Central memory CD4-positive, alpha-beta T cell (primary cell): ENCODE data around the gene PITPNC1.

Source experiments
- DNase-seq: peaks from one replicate; pipeline ENCODE4 v3.0.0; 2022

PITPNC1 gene

DNA sequence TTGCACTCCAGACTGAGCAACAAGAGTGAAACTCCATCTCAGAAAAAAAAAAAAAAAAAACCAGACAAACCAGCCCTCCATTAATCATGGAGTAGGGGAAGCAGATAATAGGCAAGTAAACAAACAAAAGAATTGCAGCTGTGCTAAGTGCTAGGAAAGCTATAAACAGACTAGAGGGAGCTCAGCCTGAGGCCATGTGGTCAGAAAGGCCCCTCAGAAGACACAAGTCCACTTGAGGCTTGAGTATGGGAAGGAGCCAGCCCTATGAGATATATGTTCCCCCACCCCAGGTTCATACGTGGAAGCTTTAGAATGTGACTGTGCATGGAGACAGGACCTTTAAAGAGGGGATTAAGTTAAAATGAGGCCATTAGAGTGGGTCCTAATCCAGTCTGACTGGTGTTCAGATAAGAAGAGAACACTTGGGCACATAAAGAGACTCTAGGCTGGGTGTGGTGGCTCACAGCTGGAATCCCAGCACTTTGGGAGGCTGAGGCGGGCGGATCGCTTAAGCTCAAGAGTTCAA, 208.1 kb downstream of the PITPNC1 start:
- no peak for DNase-seq

DNA sequence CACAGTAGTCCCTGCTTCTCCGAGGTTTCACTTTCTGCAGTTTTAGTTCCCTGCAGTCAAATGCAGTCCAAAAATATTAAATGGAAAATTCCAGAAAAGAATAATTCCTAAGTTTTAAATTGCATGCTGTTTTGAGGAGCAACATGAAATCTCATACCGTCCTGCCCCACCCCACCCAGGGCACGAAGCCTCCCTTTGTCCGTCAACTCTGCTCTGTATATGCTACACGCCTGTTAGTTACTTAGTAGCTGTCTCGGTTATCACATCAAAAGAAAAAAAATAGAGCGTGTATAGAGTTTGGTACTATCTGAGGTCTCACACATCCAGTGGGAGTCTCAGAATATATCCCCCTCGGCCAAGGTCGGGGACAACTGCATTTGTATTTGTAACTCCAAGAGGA, 211.2 kb downstream of the PITPNC1 start:
- DNase-seq: no peak

DNA sequence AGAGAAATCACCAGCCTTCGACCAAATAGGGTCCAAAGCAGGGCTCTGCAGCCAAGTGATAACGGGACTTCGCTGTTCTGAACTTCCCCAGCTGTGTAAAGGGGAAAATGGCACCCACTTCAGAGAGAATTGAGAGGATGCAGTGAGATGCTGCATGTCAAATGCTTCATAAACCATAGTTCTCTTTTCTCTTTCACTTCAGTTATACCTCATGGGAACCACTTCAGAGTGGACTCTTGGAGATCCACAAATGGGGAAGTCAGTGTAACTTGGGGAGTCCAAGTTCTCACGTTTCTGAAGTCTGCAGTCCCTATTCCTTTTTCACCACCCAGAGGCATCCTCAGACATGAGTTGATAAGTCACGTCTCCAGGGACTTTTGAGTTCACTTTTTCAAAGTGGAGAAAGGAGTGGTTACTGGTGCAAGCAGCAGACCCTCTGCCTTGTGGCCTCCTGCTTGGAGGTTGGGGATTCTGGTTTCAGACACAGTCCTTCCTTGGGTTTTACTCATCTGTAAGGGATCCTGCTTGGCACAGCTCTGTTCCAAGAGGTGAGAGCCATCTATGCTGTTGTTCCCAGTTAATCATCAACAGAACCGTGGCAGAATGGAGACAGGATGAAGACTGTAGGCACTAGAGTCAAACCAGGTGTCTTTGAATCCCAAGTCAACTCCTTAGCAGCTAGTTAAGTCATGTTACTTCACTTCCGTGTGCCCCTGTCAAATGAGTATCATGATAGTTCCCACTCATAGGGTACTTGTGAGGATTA, 217.2 kb downstream of the PITPNC1 start:
- DNase-seq: no peak

- DNase-seq: no peak
Observed at GRCh38 chr17:67600408-67600807, 223.3 kb downstream of the PITPNC1 start.

DNA sequence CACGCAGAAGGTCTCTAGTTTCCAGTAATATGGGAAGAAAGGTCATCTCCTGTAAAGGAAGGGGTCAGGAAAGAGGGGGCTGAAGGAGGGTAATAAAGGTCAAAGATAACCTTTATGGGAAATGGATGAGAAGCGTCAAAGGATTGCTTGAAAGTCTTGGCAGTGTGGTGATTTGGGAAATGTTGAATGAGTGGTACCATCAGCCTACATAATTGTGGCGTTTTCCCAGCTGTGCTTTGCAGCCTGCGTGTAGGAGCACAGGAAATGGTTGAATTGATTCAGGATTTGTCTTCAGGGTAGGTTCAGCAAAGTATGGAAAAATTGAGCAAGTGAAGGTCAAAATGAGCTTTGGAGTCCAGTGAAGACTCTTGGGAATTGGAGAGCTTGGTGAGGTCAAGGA, 224.8 kb downstream of the PITPNC1 start:
- no peak for DNase-seq

GRCh38 chr17:67602444-67602843, 225.4 kb downstream of the PITPNC1 start:
- no peak for DNase-seq

- DNase-seq: peak; percentile 33
Observed at GRCh38 chr17:67602974-67603373, 225.9 kb downstream of the PITPNC1 start.

DNA sequence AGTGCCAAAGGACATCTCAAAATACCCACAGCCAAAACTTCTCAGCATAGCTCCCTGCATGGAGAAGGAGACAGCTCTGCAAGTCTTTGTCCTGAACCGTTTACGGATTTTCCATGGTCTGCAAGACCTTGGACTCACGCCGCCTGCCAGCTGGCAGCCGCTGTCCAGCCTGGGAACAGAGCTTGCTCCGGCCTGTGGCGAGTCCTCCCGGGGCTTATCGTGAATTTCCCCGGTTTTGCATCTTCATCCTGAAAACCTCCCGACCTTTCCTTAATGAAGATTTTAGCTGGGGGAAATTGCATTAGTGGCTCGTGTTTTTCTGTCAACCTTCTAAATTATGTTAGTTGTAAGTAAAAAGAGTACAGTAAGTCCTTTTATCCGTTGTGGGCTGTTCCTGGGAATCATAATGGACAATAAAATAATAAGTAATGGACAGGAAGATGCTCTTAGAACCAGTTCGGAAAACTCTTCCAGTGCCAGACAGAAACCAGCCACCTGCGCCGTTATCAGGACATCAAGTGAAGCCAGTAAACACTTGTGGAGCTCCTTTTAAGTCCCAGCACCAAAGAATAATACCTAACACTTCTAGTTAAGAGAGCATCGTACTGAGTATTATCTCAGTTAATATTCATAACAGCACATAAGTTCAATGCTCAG, 228.3 kb downstream of the PITPNC1 start:
- no peak for DNase-seq

- DNase-seq: no peak
Observed at GRCh38 chr17:67606471-67606870, 229.4 kb downstream of the PITPNC1 start.

DNA sequence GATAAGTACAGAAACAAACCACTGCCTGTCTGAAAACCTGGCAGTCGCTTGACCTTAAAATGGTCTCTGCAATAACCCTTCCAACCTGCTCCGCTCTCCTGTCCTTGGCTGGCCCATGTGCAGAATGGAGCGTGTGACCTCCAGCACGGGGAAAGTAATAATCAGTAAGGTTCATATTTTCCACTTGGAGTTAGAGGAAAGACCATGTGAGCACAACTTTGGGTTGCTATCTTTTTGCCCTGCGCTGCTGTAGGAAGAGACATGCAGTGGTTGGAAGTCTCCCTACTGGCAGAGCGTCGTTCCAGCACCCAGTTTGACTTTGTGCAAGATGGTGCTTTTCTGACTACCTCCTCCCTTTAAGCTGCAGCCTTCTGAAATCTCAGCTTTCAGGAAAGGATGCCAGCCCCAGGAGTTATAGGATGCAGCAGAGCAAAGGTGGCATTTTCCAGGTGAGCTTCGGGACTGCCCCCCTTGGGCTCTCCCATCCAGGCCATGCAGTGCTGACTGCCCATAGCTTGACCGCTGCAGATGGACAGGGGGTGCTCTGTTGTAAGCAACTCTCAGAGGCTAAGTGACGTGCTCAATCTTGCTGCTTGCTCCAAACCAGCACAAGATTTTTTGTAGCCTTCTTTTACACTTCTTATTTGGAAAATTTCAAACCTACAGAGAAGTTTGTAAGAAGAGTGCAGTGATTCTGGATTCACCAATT, 230.0 kb downstream of the PITPNC1 start:
- DNase-seq: no peak

DNA sequence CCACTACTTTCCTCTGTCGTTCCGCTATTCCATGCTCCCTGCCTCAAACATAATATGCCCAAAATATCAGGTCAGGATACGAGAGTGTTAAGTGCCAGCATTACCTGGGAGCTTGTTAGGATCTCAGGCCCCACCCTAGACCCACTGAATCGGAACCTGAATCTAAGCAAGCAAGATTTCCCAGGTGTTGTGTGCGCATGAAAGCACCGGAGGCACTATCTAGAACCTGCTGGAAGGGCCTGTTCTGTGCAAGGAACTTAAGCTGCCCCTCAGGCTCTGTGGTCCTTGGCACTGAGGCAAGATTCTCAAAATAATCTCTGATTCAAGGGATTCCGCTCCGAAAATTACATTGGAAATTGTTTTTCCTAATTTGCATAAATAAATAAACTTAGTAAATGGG, 233.0 kb downstream of the PITPNC1 start:
- no peak for DNase-seq

- DNase-seq: no peak
Observed at GRCh38 chr17:67613961-67614360, 236.9 kb downstream of the PITPNC1 start.

DNA sequence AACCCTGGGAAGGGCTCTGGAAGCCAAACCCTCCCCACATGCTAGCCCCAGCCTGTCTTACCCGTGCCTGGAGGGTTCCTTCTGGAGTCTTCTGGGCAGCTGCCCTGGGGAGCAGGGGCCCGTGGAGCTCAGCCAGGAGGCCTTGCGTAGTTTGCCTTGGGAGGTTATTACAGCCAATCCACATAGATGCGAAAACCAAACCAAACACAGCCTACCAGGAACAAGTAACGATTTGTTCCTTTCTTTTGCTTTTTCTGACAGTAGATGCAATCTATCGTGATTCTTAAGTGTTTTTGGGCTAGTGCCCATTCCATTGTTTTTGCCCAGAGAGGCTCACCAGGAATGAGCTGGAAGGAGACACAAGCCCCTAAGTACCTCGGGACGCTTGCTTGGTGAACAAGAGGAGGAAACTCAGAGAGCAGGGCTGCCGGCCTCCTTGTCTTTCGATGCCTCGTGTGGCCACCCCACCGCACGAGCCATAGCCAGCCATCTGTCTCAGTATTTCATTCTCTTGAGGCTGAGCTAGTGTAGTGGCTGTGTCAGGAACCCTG, 238.0 kb downstream of the PITPNC1 start:
- no peak for DNase-seq

DNA sequence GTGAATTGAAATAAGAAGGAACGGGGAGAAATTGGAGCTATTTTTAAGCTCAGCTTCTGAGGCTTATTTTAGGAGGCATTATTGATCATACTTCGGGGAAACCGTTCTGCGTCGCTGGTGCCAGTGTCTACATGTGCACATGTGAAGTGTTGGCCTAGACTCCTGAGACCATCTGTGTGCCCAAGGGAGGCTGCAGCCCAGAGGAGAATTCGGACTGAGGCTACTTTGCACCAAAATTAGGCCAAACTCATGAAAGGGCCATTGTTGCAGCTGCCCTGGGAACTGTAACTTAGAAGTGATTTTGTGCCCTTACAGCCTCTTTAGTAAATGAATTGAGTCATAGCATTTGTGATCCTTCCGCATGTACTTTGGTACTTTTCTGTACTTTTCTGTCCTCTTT, 238.7 kb downstream of the PITPNC1 start:
- no peak for DNase-seq

DNA sequence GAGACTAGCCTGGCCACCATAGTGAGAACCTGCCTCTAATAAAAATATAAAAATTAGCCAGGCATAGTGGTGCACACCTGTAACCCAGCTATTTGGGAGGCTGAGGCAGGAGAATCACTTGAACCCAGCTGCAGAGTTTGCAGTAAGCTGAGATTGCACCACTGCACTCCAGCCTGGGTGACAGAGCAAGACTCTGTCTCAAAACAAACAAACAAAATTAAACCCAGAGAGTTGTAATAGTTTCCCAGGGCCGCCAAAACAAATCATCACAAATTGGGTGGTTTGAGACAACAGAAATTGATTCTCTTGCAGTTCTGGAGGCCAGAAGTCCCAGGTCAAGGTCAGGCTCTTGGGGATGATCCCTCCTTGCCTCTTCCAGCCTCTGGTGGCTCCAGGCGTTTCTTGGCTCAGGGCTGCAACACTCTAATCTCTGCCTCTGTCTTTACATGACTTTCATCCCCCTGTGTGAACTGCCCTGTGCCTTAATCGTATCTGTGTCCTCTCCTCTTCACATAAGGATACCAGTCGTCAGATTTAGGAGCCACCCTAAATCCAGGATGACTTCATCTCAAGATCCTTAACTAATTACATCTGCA, 240.3 kb downstream of the PITPNC1 start:
- no peak for DNase-seq

DNA sequence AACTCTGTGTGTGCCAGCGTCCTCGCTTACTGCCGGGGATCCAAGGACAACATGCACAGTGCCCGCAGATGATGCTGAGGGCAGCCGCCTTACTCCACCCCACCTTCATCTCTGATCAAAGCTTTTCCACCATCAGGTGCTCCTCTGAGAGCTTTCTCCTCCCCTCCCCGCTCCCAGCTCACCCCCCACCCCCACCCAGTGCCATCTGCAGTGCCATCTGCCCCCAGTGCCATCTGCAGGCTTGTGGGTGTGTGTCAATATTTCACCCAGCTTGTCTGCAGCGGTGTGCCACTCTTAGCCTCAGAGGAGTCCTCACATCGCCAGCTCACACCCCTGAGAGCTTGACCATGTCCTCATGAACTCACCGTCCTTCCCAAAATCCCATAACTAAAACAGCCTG, 242.5 kb downstream of the PITPNC1 start:
- no peak for DNase-seq

DNA sequence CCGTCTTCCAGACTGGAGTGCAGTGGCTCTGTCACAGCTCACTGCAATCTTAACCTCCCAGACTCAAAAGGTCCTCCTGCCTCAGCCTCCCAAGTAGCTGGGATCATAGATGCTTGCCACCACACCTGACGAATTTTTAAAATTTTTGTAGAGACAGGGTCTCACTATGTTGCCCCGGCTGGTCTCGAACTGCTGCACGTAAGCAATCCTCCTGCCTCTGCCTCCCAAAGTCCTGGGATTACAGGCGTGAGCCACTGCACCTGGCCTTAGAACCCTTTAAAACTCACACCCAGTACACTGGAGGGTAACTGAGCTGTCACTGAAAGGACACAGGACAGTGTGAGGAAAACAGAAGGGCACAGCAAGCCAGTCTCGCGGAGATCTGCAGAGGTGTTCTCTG, 243.0 kb downstream of the PITPNC1 start:
- no peak for DNase-seq

DNA sequence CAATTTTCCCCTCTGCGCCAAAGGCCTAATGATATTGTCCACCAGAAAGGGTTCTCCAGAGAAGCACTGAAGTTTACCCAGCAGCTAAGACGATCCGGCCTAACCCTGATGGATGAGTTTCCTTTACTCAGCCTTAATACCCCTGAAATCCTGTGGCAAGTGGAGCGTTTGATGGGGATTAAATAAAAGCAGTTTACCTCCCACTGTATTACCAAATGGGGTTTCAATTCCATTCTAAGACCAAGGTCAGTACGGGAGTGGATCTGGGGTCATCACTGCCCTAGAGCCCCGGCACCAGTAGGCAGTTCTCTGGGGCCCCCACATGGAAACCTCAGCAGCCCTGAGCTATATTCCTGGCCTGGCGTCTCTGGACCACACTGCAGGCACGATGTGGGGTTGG, 243.6 kb downstream of the PITPNC1 start:
- DNase-seq: no peak

GRCh38 chr17:67623767-67624166, 246.7 kb downstream of the PITPNC1 start:
- DNase-seq: no peak

DNA sequence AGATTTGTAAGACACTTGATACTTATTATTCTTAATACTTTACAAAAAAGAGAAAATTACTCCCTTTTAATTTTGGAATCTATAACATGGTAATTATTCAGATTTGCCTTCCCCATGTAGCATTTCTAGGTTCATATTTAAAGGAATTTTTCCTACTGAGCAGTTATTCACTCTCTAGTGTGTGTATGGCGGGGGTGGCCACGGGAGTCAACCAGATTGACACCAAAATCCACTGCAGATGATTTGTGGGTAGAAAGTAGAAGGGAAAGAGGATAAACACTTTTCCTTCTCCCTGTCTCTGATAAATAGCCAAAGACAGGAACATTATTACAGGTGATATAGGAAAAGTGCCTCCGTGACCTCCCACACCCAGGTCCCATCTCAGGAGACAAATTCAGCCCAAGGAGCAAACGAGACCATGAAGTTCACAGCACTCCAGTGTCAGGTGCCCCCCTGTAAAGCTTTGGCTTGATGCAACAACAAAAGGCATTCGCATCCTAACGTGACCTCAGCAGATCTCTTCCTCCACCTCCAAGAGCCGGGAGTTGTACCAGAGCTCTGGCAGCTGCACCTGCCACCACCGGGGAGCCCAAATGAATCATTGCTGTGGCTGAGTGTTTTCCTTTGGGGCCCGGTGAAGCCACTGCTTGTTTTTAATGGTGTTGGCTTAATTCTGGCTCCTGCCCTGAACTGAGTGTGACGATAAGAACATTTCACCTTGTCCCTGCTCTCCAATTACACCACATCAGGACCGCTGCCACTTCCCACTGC, 248.0 kb downstream of the PITPNC1 start:
- DNase-seq: no peak

- DNase-seq: no peak
Observed at GRCh38 chr17:67625971-67626370, 248.9 kb downstream of the PITPNC1 start.

GRCh38 chr17:67628580-67629013, 251.5 kb downstream of the PITPNC1 start:
- DNase-seq: no peak
